Activated CD8-positive, alpha-beta memory T cell treated with anti-CD3 and anti-CD28 coated beads, Interleukin-2, amount 50 U/mL, for 4 hours (primary cell): ENCODE data around the gene ADGRA3.

Experiments
- DNase-seq: peaks from one replicate; pipeline ENCODE4 v3.0.0-alpha.2; 2020

ADGRA3 gene

GRCh38 chr4:22512306-22512705 is 3.6 kb downstream of the ADGRA3 start:
- DNase-seq = no peak

DNA sequence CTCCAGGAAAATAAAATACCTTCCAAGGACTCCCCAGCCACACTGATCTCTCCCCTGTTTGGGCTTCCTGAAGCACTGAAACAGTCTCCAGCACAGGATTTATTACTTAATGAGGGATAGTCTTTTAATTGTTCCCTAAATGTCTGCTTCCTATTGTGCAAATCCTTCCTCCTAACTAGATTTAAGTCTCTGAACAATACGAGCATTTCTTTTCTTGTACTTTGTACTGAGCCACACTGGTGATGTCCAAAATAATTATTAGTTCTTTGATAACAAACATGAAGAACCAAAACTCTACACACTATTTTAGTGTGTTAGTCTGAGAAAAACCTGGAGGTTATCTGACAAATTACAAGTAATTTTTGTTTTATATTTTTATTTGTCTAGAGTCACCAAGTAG is 5.1 kb downstream of the ADGRA3 start:
- DNase-seq = no peak

- no peak for DNase-seq
These were observed 7.5 kb downstream of the ADGRA3 start for GRCh38 chr4:22508376-22508775.

- no peak for DNase-seq
These were observed 10.9 kb downstream of the ADGRA3 start for GRCh38 chr4:22504922-22505321.

GRCh38 chr4:22504447-22504846 is 11.4 kb downstream of the ADGRA3 start:
- DNase-seq = no peak

DNA sequence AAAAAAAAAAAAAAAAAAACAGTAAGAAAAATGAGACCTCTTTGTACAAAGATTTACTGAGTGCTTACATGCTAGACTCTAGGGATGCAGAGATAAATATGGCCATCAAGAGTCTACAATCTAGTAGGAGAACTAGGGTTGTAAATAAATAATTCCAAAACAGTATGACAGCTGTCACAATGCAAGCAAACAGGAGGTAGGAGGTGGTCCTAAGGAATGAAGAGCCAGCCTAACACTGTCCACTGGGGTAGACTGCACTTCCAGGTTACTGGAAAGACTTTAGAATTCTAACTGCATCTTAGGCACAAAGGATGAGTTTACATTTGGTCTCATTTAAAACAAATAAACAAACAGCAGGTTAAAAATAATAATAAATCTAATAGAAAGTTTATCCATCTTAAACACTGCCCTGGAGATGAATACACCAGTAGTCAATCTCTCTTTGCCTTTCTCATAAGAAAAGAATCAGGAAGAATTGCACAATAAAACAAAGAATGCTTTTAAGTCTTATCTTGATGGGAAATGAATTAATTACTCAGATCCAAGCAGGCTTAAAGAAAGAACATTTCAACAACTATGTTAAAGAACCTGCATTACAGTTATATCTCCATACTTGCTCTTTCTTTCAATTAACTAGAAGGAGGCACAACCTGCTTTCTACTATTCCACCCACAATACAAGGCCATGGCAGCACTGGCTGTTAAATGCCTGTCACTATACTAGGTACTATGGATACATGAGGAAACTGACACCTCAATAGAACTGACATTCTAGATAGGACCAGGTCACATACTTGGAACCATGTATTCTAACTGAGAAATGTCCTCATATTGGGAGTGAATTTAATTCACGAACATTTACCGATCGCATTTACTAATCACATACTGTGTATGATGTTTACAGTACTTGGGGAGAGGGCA is 12.7 kb downstream of the ADGRA3 start:
- DNase-seq = no peak

DNA sequence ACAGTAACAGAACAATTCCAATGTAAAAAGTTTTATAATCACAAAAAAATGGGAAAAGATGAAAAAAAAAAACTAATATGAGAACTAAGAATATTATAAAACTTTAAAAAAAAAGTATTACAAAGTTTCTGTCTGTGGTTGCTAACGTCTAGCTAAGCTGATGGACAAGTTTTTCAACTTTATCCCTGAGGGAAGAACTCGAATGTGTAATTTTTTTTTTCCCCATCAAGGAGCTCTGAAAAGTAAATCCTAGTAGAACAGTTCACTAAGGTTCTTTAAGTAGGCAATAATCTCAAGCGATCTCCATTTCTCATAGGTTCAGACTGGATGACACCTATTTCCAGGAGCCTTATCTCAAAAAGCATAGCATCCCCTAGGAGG is 14.2 kb downstream of the ADGRA3 start:
- DNase-seq = no peak

- no peak for DNase-seq
These were observed 14.8 kb downstream of the ADGRA3 start for GRCh38 chr4:22500831-22501714.

DNA sequence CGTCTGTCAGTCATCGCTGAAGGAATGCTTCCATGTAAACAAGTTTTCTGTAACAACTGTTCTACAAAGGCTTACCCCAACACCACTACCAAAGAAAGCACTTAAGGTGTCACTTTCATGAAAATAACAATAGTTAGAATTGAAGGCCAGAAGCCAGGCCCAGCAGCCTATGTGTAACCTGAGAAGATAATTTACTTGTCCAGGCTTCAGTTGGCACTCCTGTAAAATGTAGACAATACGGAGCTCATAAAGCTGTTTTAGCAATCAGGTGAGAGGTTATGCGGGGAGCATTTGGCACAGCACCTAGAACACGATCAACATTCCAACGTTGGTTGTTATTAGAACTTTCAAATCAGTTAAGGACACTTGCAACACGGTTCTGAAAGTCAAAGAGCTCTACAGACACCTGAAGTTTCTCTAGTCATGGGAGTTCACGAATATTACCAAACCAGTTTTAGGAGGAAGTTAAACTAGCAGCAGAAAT is 15.7 kb downstream of the ADGRA3 start:
- no peak for DNase-seq

DNA sequence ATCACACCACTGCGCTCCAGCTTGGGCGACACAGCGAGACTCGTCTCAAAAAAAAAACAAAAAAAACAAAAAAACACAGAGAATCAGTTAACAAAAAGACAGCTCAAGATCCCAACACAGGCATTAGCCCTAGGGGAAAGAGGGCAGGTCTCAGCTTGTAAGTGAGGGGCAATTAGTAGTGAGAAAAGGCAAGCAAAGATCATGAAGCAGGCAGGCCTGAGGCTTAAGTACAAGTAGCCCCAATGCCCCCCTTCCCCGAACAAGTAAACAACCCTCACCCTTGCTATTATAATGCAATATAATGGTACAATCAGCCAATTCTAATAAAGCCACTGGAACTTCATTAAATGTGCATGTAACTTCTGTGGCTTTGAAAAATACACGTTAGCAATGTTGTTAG is 17.0 kb downstream of the ADGRA3 start:
- DNase-seq = no peak

GRCh38 chr4:22496165-22496813 is 19.6 kb downstream of the ADGRA3 start:
- DNase-seq = no peak

DNA sequence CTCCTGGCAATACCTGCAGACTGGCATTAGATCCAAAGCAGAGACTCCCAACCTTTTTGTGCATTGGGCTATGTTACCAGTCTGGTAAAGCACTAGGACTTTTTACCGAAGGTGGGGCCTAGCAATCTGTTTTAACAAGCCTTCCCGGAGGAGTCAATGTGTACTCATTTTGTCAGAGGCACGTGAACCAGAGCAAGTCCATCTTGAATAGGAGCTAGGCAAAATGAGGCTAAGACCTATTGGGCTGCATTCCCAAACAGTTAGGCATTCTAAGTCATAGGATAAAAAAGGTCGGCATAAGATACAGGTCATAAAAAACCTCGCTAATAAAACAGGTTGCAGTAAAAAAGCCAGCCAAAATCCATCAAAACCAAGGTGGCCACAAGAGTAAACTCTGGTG is 22.3 kb downstream of the ADGRA3 start:
- DNase-seq = no peak

- no peak for DNase-seq
These were observed 22.9 kb downstream of the ADGRA3 start for GRCh38 chr4:22492987-22493386.

DNA sequence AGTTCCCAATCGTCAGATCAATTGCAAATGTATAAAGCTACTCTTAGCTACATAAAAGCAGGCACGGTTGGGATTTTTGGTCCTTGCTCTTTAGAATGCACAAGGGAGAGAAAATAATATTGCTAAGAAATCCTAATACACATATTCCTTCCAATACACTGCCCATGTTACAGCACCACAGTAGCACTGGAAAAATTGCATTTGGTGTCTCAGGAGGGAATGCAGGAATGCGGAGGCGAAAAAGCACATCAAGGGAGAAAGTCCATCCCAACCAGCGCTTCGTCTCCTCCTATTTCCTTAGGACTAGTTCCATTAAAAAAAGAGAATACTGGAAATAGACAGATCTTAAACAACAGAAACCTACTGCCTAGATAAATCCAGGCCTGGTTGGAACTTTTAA is 23.9 kb downstream of the ADGRA3 start:
- no peak for DNase-seq

DNA sequence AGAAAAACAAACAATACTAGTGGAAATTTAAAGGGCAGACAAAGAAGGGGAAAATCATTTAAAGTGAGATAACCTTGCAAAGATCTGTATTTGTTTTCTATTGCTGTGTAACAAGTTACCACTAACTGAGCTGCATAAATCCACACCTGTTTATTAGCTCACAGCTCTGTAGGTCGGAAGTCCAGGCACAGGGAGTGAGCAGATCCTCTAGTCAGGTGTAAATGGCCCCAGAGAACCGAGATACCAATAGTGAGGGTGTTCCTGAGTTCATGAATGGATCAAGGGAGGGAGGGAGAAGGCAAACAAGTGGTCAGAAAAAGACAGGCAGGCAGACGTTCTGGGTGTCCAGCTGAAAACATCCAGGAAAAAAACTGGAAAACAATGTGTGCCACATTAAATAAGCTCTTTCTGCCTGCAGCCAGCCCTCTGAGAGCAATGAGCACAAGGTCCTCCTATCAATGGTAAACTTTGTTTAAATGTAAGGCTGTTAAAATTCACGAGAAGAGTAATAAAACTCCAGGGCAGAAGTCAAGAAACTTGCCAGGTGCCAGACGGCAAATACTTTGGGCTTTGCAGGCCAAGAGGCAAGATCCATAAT is 25.0 kb downstream of the ADGRA3 start:
- no peak for DNase-seq

GRCh38 chr4:22488106-22488505 is 27.8 kb downstream of the ADGRA3 start:
- no peak for DNase-seq

GRCh38 chr4:22487328-22487727 is 28.5 kb downstream of the ADGRA3 start:
- no peak for DNase-seq

DNA sequence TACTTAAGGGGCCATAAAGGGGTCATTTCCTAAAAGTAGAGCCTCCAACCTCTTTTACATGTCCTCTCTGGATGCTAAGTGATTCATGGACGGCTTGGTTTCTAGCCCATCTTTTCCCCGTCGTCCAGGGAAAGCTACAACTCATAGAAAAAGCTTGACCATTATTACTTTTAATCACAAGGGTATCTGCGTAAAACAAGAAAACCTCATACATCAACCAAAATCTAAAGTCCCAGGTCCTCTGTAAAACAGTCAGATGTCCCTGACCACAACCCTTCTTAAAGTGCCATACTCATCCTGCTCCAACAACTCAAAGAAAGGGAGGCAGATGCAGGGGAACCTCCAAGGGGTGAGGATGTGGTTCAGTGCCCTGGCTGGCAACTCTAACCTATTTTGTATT is 29.6 kb downstream of the ADGRA3 start:
- no peak for DNase-seq

GRCh38 chr4:22485737-22486136 is 30.1 kb downstream of the ADGRA3 start:
- DNase-seq = no peak

DNA sequence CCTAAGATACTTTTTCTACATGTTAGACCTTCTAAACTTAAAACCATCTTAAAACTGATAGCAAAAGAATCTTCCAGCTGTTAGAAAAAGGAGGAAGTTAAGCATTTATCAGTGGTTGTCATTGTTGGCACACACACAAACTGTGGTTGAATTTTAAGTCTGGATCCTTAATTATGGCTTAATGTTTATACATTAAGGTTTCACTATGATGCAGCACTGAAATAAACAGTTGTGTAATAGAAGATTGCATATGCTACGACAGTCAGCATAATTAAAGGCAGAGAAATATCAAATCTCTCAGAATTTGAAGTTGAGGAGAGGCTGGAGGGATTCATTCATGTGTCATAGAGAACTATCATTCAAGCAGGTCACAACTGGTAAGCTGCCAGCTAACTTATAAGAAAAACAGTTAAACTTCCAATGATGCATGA is 32.3 kb downstream of the ADGRA3 start:
- no peak for DNase-seq

DNA sequence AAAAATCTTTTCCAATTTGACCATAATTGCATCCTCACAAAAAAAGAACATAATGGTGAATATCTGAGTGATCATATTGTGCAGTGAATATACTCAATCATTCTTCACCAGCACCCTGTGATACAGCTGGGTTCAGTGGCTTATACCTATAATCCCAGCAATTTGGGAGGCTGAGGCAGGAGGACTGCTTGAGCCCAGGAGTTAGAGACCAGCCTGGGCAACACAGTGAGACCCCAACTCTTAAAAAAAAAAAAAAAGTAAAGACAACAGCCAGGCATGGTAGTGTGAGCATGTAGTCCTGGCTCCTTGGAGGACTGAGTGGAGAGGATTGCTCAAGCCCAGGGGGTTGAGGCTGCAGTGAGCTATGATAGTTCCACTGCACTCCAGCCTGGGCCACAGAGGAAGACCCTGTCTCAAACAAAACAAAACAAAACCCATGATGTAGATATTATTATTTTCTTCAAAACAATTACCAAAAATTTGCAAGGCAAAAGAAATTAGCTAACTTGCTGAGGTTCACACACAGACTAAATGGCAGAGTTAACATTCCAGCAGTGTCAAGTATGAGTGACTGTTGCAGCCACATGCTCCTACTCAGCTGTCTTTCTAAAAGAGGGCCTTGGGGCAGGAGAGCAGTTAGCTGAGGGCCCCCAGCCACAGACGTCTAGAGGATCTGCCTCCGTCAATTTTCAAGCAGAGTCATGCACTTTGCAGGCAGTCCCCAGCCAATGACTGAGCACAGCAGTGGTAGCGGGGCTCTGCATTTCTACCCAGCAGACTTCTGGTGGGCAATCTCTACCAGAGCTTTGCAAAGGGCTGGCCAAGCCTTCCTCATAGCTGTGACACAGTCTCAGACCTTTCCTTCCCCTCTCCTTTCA is 33.4 kb downstream of the ADGRA3 start:
- DNase-seq = no peak
